IPS-15b (cell line): ENCODE data around the gene PRMT7.

Experiments used
- H3K27me3 ChIP-seq: one replicate; pipeline ENCODE4 v1.6.1; 2013; ENCODE audit warnings: low read length; ENCODE audit not compliant: control insufficient read depth, insufficient read depth
- H3K36me3 ChIP-seq: one replicate; pipeline ENCODE4 v1.6.1; 2013; ENCODE audit warnings: low read length; ENCODE audit not compliant: control insufficient read depth, insufficient read depth
- H3K4me1 ChIP-seq: one replicate; pipeline ENCODE4 v1.6.1; 2013; ENCODE audit warnings: mild to moderate bottlenecking, low read length; ENCODE audit not compliant: control insufficient read depth, insufficient read depth
- H3K4me3 ChIP-seq: one replicate; pipeline ENCODE4 v1.5.1; 2013; ENCODE audit warnings: low read depth, low read length
- H3K9ac ChIP-seq: one replicate; pipeline ENCODE4 v1.6.1; 2013; ENCODE audit warnings: low read depth, mild to moderate bottlenecking, low read length
- H3K9me3 ChIP-seq: one replicate; pipeline ENCODE4 v1.6.1; 2013; ENCODE audit warnings: mild to moderate bottlenecking, low read length; ENCODE audit not compliant: control insufficient read depth, insufficient read depth

Gene PRMT7

DNA sequence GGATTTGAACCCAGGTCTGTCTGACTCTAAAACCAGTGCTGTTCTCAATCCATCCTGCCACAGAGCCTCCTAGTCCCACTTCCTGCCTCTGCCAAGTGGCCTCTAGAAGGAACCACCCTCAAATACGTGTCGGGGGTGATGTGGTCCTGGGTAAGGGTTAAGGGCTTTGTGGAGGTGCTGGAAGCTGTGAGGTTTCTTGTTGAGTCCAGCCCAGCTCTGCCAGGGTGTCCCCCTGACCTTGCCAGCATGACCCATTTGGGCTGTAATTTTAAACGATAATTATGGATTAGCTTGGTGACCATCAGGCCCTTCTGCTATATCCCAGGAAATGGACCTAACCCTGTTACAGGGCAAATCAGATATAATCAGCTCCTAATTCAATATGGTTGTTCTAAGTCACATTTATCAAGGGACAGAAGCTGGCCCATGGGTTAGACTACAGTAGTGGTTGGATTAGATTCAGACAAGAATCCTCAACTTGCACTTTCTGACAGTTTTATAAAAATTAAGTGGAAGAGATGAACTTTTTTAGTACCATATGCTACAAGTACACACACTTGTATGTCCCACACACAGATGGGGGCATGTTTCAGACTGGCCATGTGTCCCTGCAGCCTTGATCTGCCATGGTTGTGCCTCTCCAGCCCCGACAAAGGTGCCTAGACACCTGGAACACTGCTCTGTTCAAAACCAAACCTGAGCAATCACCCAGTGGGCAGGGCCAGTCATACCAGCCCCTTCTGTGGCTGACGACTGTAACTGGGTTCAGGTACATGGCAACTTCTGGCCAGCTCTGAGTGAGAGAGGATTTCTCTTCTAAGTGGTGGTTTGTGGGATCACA is 89.5 kb downstream of the PRMT7 start:
- Histone ChIP-seq H3K27me3 (no peaks in the 10 kb centered on the region), H3K36me3 (no peaks in the 10 kb centered on the region), H3K4me3 (no peak overlapping the region), H3K9ac (no peak overlapping the region), H3K4me1 (peaks cover 14% of the 10 kb centered on the region), H3K9me3 (no peaks in the 10 kb centered on the region)

DNA sequence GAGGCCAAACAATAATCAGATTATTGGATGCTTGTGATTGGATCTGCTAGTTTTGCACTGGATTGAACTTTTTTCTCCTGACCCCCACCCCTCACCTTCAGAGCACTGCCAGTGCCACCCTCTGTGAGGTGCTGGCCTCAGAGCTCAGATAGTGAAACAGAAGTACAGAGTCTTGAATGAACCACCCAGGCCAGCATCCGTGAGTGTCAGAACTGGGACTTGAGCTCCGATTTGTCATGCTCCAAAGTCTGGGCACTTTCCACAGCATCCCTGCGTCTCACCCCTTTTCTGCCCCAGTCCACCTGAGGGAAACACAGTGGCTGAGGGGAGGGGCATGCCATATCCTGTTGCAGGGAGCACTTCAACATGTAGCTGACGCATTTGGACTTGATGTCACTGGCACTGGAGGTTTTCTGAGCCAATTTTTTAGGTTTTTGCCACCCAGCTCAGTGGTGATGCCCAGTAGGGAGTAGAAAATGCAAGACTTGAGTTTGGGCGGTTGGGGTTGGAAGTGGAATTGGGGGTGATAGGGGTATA is 90.2 kb downstream of the PRMT7 start:
- peaks cover 14% of the 10 kb centered on the region for H3K4me1 ChIP-seq
- no peak overlapping the region for H3K9ac ChIP-seq
- no peaks in the 10 kb centered on the region for H3K9me3 ChIP-seq
- no peaks in the 10 kb centered on the region for H3K27me3 ChIP-seq
- no peak overlapping the region for H3K4me3 ChIP-seq
- H3K36me3 ChIP-seq: no peaks in the 10 kb centered on the region

DNA sequence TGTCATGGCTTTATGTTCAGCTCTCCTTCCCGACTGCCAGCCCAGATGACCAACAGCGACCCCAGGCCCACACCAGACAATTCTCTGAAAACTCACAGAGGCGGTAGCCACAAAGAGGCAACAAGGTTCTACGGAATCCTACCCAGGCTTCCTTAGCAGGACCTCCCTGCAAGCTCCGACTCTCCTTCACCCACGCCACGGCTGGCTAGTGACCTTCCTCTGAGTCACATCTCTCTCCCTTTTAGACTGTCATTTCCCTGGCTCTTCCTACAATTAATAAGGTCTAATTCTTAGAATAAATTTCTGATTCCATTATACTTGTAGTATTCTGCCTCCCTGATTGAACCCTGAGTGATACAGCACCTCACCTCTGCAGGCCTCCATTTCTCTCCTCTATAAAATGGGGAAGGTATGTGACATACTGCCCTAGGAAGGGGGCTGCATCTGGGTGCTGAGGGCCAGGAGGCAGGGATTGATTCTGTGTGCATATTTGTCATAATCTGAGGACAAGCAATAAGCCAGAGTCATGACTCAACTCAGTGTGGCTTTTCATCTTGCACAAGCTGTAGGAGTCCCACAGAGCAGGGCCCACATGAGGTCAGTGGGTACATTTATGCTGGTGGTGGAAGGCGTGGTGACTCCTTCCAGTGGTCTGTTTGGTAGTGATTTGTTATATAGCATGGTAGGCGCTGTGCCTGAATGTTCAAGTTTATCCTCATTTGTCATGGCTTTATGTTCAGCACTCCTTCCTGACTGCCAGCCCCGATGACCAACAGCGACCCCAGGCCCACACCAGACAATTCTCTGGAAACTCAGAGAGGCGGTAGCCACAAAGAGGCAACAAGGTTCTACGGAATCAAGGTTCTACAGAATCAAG is 91.3 kb downstream of the PRMT7 start:
- Histone ChIP-seq H3K36me3 (no peaks in the 10 kb centered on the region), H3K9me3 (no peaks in the 10 kb centered on the region), H3K4me1 (peaks cover 16% of the 10 kb centered on the region), H3K4me3 (no peak overlapping the region), H3K27me3 (no peaks in the 10 kb centered on the region), H3K9ac (no peak overlapping the region)

DNA sequence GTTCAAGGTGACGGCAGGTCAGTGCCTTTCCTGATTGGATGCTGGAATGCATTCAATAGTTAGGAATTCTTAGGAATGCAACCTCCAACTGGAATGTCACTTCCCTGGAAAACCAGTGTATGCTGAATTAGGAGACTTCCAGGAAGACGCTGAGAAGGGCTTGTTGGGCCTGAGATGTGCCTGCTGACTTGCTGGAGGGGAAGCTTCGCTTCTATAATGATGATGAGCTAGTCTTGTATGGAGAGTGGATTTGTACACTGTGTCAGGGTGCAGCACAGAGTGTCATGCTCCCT is 91.9 kb downstream of the PRMT7 start:
- Histone ChIP-seq H3K27me3 (no peaks in the 10 kb centered on the region), H3K9me3 (no peaks in the 10 kb centered on the region), H3K4me1 (peaks cover 12% of the 10 kb centered on the region), H3K36me3 (no peaks in the 10 kb centered on the region), H3K9ac (no peak overlapping the region), H3K4me3 (no peak overlapping the region)

DNA sequence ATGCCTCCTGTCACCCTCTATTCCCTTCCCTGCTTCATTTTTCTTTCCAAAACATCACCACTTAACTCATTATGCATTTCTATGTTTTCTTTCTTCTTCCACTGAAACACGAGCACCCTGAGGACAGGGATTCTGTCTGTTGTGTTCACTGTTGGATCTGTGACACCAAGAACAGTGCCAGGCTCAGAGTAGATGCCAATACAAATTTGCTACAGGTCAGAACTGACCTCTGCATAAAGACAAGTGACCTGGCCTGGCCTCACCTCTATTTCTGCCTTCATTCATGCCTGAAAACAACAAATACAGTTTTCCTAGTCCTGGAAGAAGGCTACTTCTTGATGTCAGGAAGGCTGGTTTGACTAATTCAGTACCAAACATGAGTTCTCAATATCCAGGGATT is 92.4 kb downstream of the PRMT7 start:
- Histone ChIP-seq H3K4me3 (no peak overlapping the region), H3K4me1 (peaks cover 12% of the 10 kb centered on the region), H3K27me3 (no peaks in the 10 kb centered on the region), H3K9ac (no peak overlapping the region), H3K9me3 (no peaks in the 10 kb centered on the region), H3K36me3 (no peaks in the 10 kb centered on the region)

DNA sequence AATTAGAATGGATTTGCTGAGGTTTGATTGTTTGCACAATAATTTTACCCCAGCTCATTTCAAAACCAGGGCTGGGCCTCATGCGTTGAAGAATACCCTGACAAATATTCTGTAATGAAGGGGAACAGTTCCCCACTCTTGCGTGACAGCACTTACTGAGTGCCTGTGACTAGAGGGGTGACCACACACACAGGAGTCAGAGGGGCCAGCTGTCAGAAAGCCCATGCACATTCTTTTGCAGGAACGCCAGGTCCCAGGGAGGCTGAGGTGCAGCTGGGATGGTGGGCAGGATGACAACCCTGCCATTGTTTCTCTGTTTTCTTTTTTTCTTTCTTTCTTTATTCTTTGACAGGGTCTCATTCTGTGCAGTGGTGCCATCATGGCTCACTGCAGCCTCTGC is 92.9 kb downstream of the PRMT7 start:
- H3K9ac ChIP-seq: no peak overlapping the region
- no peaks in the 10 kb centered on the region for H3K9me3 ChIP-seq
- no peaks in the 10 kb centered on the region for H3K27me3 ChIP-seq
- H3K4me3 ChIP-seq: no peak overlapping the region
- no peaks in the 10 kb centered on the region for H3K36me3 ChIP-seq
- H3K4me1 ChIP-seq: peaks cover 13% of the 10 kb centered on the region

DNA sequence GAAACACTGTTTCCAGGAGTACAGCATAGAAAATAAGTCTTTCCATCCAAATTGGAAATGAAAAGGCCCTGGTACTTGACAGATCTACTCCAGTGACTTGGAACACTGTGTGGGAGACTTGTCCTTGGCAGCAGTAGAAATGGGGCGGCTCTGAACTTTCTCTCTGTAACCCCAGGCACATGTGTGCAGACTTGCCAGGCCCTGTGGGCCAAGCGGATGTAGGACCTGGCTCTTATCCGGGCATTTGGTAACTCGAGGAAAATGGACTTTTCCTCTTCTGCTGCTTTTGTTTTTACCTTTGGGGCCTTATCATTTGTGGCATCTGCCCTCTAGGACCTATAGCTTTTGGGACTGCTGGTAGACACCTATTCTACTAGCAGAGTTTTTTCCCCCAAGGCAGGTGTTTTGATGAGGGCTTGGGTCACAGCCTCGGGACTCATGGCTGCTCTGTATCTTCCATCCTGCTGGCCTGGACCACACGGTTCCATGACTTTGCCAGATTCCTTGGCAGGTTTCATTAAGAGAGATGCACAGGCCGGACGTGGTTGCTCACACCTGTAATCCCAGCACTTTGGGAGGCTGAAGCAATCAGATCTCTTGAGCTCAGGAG is 94.0 kb downstream of the PRMT7 start:
- Histone ChIP-seq H3K27me3 (no peaks in the 10 kb centered on the region), H3K4me3 (no peak overlapping the region), H3K9me3 (no peaks in the 10 kb centered on the region), H3K4me1 (peaks cover 16% of the 10 kb centered on the region), H3K36me3 (no peaks in the 10 kb centered on the region), H3K9ac (no peak overlapping the region)

DNA sequence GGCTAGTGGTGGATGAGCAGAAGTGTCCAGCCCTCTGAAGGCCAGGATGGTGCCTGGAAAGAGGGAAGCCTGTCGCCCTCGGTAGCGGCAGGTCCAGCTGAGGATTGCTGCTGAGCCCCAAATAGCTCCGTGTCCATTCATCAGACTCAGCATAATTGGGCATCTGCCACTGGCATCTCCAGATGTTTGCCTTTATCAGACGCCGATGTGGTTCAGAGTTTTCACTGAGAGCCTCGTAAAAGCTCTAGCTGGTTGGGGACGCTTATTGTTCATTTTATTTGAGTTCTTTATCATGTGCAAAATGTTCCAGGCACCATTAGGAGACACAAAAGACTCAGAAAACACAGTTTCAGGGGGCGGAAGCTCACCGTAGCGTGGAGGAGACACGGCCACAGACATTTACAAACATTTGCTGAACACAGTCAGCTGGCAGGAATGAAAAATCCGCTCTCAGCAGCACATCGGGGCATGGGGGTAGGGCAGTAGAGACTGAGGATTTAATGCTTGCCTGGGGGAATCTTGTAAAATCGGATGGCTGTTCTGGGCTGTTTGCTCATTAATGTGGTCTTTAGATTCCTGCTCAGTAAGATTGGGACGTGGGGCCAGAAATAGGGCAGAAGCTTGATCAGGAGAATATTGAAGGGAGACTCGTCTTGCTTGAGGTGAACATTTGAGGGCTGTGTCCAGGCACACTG is 95.8 kb downstream of the PRMT7 start:
- Histone ChIP-seq H3K36me3 (no peaks in the 10 kb centered on the region), H3K9me3 (no peaks in the 10 kb centered on the region), H3K9ac (no peak overlapping the region), H3K4me1 (peaks cover 16% of the 10 kb centered on the region), H3K27me3 (no peaks in the 10 kb centered on the region), H3K4me3 (no peak overlapping the region)
